ENCODE results near the gene RPTN. TPM values are rescaled to one million over a fixed set of nuclear protein-coding genes. Genes with fewer than 3 reads are reported as not detected.

Gene RPTN
- total RNA-seq, 2 experiments from 2014 or later = not detected

DNA sequence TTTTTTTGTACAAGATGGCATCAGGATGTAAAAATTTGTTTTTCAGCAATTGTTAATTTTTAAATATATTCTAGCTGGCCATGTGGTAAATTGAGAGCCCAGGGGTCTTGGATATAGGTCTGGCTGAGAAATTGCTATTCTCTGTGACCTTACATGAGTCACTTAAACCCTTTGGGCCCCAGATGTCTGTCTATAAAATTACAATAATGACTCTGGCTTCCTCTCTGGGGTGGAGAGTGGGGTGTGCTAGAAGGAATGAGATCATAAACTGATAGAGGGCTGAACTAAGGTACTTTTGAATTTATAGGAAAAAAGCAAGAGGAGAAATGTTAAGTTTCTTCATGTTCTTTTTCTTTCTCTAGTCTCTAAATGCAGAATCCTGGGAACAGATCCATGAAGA lies 31.4 kb downstream of the RPTN start:
- no peaks in the 10 kb centered on the region for H3K36me3 Mint-ChIP-seq (ENCODE audit: low read depth)
- peaks cover under 1% of the 10 kb centered on the region for H3K9me3 Mint-ChIP-seq
- CTCF ChIA-PET = no interaction called here
- no peak overlapping the region for H3K27ac Mint-ChIP-seq
- intact Hi-C loops (cut with micrococcal nuclease) = no loop called here
- no peak overlapping the region for H3K4me3 Mint-ChIP-seq
- H3K4me1 Mint-ChIP-seq (ENCODE audit: low read depth) = no peaks in the 10 kb centered on the region
- DNase-seq = no peak
- peaks cover 54% of the 10 kb centered on the region for H3K27me3 Mint-ChIP-seq (ENCODE audit: low read depth)

DNA sequence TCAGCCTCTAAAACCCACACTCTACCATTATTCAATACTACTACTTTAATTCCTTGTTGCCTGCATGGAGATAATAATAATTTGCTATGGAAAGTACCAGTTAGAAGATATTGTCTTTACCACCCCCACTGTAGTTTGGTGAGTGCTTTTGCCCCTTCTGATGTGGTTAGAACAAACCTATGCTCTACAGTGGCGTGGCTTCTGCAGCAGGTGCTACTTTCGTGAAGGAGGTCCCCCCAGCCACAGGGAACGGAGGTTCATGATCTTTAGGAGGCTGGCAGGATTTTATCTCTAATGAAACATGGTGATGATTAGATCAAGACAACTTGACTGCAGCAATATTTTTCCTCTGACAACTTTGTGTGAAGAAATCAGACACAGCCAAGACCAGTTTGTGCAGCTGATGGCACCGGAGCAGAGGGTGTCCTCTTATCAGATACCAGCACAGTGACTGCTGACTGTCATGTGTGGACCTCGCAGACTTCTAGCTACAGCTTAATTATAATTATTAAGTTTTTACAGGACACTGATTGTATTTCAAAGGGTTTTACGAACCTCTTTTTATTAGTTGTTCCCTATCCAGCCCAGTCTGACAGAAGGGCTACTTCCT lies 33.1 kb downstream of the RPTN start:
- no peak overlapping the region for H3K27ac Mint-ChIP-seq
- H3K4me1 Mint-ChIP-seq (ENCODE audit: low read depth) = no peaks in the 10 kb centered on the region
- no peak overlapping the region for H3K4me3 Mint-ChIP-seq
- CTCF ChIA-PET = no interaction called here
- intact Hi-C loops (cut with micrococcal nuclease) = no loop called here
- no peaks in the 10 kb centered on the region for H3K9me3 Mint-ChIP-seq
- no peaks in the 10 kb centered on the region for H3K36me3 Mint-ChIP-seq (ENCODE audit: low read depth)
- H3K27me3 Mint-ChIP-seq (ENCODE audit: low read depth) = peaks cover 54% of the 10 kb centered on the region
- DNase-seq = no peak

DNA sequence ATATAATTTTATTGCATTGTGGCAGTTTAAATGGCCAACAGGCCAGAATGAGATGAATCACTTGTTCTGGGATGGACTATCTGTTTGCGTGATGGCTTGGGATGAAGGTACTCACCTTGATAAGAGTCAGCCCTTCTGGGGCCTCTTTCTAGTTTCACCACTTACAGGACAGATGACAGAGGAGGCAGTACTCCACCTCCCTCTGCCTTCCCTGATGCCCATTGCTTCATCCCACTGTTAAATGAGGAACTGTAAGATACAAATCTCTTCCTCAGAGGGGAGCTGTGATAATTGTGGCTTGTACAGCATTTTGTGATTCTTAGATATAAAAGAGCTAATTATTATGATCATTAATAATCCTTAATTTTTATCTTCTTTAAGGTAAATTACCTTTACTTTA lies 40.1 kb downstream of the RPTN start:
- intact Hi-C loops (cut with micrococcal nuclease) = no loop called here
- peaks cover 40% of the 10 kb centered on the region for H3K27me3 Mint-ChIP-seq (ENCODE audit: low read depth)
- CTCF ChIA-PET = interaction anchor here (2.0 kb wide), 1 partner anchor 23 kb away, joined by 4 read pairs; no protein-coding TSS in a partner anchor
- H3K4me3 Mint-ChIP-seq = no peak overlapping the region
- DNase-seq = no peak
- H3K4me1 Mint-ChIP-seq (ENCODE audit: low read depth) = no peaks in the 10 kb centered on the region
- H3K36me3 Mint-ChIP-seq (ENCODE audit: low read depth) = no peaks in the 10 kb centered on the region
- no peak overlapping the region for H3K27ac Mint-ChIP-seq
- H3K9me3 Mint-ChIP-seq = no peaks in the 10 kb centered on the region

DNA sequence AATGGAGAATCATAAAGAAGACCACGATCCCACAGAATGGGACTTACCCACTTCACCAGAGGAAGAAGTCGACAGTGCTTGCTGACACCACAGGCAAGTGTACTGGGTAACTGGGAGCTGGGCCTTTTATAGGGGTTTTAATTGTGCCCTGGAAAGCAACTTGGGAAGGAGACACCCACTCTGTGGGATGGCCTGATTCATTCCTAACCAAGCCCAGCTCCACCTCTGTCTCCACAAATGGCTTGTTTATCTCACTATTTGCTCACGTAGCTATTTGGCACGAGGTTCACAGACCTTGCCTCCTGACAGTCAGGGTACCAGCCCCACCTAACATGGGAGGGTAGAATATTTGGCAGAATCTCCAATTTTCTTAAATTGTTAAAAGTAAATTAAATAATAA lies 43.7 kb downstream of the RPTN start, which contains the start of gene TCHH:
Gene TCHH, minus strand, starts transcription at position 101 of the 400 bp plus-strand sequence. CDS start 1,364 bp downstream, outside the sequence.
- no peaks in the 10 kb centered on the region for H3K36me3 Mint-ChIP-seq (ENCODE audit: low read depth)
- CTCF ChIA-PET = no interaction called here
- DNase-seq = no peak
- H3K9me3 Mint-ChIP-seq = no peaks in the 10 kb centered on the region
- no peak within 1 kb of the TSS for H3K4me3 Mint-ChIP-seq
- peaks cover 31% of the 10 kb centered on the region for H3K27me3 Mint-ChIP-seq (ENCODE audit: low read depth)
- H3K4me1 Mint-ChIP-seq (ENCODE audit: low read depth) = no peaks in the 10 kb centered on the region
- no peak within 1 kb of the TSS for H3K27ac Mint-ChIP-seq
- intact Hi-C loops (cut with micrococcal nuclease) = no loop called here

DNA sequence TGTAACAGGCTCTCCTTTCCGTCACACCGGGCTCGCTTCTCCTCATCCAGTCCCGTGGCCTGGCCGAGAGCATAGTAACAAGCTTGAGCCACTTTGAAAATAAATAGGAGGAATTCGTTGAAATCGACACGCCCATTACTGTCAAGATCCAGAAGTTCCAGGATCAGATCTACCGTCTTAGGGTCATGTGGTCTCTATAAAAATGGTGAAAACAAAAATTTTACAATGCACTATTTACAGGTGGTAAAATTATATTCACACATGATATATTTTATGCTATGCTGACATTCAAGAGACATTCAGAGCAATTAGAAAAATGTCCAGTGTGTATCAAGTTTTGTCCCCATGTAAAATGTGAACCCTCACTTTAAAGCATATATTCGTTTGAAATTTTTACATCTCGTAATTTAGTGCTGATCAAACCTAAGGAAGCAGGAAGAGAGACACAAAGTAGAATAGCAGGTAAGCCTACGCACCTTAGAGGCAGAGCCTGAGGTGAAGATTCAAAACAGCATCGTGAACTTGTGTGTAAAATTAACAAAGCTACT lies 46.1 kb downstream of the RPTN start:
- Mint-ChIP-seq H3K4me1 (ENCODE audit: low read depth) (no peaks in the 10 kb centered on the region), H3K36me3 (ENCODE audit: low read depth) (no peaks in the 10 kb centered on the region), H3K9me3 (no peaks in the 10 kb centered on the region), H3K27me3 (ENCODE audit: low read depth) (peaks cover 26% of the 10 kb centered on the region), H3K4me3 (no peak overlapping the region), H3K27ac (no peak overlapping the region)
- intact Hi-C loops (cut with micrococcal nuclease) = no loop called here
- CTCF ChIA-PET = interaction anchor here (0.6 to 1.3 kb wide), 4 partner anchors 70 to 346 kb away, joined by 3 to 5 read pairs (median 4); partner anchors contain the start of gene S100A11
- no peak for DNase-seq

DNA sequence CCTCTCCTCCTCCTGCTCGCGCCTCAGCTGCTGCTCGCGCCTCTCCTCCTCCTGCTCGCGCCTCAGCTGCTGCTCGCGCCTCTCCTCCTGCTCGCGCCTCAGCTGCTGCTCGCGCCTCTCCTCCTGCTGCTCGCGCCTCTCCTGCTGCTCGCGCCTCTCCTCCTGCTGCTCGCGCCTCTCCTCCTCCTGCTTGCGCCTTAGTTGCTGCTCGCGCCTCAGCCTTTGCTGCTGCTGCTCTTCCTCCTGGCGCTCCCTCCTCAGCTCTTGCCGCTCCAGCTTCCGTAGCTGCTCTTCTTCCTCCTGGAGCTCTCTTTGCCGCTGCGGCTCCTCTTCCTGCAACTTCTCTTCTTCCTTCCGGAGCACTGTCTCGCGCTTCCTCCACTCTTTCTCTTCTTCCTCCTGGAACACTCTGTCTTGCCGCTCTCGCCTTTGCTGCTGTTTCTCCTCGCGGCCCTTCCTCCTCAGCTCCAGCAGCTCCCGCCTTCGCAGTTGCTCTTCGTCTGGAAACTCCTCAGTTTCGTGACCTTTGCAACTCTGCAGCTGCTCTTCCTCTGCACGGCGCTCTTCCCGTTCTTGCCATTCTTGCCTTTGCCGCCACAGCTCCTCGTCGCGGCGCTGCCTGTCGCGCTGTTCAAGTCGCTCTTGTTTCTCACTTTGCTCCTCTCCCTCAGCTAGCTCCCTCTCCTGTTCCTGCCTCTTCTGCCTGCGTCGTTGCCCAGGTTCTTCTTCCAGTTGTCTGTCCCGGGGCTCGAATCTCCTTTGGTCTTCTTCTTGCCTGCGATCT lies 46.7 kb downstream of the RPTN start:
- Mint-ChIP-seq H3K36me3 (ENCODE audit: low read depth) (no peaks in the 10 kb centered on the region), H3K9me3 (no peaks in the 10 kb centered on the region), H3K4me3 (no peak overlapping the region), H3K27me3 (ENCODE audit: low read depth) (peaks cover 25% of the 10 kb centered on the region), H3K4me1 (ENCODE audit: low read depth) (peaks cover 4% of the 10 kb centered on the region), H3K27ac (no peak overlapping the region)
- intact Hi-C loops (cut with micrococcal nuclease) = no loop called here
- CTCF ChIA-PET = interaction anchor here (0.6 to 3.0 kb wide), 7 partner anchors 16 to 346 kb away, joined by 3 to 26 read pairs (median 4); no protein-coding TSS in a partner anchor
- peak; percentile 22 for DNase-seq

DNA sequence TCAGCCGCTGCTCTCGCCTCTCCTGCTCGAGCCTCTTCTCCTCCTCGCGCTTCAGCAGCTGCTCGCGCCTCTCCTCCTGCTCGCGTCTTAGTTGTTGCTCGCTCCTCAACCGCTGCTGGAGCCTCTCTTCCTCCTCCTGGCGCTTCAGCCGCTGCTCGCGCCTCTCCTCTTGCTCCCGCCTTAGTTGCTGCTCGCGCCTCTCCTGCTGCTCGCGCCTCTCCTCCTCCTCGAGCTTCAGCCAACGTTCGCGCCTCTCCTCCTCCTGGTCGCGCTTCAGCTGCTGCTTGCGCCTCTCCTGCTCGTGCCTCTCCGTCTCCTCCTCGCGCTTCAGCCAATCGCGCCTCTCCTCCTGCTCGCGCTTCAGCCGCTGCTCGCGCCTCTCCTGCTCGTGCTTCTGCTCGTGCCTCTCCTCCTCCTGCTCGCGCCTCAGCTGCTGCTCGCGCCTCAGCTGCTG lies 47.5 kb downstream of the RPTN start:
- Mint-ChIP-seq H3K9me3 (no peaks in the 10 kb centered on the region), H3K27me3 (ENCODE audit: low read depth) (peaks cover 17% of the 10 kb centered on the region), H3K4me1 (ENCODE audit: low read depth) (peaks cover 4% of the 10 kb centered on the region), H3K36me3 (ENCODE audit: low read depth) (no peaks in the 10 kb centered on the region), H3K4me3 (no peak overlapping the region), H3K27ac (no peak overlapping the region)
- intact Hi-C loops (cut with micrococcal nuclease) = loop anchor here (1.0 to 2.0 kb wide), 2 partner anchors 59 to 77 kb away; no protein-coding TSS in a partner anchor
- CTCF ChIA-PET = interaction anchor here (0.7 to 4.0 kb wide), 5 partner anchors 15 to 137 kb away, joined by 3 to 26 read pairs (median 5); no protein-coding TSS in a partner anchor
- peak; percentile 48 for DNase-seq

DNA sequence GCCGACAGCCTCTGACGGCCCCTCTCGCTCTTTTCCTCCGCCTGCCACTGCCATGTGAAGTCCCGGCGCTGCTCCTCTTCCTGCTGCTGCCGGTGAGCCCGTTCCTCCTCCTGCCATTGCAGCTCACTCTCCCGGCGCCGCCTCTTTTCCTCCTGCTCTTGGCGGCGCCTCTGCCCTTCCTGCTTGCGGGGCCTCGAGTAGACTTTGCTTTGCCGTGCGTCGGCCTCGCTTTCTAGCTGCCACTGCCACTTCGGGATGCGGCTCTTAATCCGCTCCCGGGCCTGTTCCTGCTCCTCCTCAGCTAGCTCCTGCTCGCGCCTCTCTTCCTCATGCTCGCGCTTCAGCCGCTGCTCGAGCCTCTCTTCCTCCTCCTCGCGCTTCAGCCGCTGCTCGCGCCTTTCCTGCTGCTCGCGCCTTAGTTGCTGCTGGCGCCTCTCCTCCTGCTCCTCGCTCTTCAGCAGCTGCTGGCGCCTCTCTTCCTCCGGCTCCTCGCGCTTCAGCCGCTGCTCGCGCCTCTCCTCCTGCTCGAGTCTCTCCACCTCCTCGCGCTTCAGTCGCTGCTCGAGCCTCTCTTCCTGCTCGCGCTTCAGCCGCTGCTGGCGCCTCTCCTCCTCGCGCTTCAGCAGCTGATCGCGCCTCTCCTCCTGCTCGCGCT lies 48.0 kb downstream of the RPTN start:
- Mint-ChIP-seq H3K36me3 (ENCODE audit: low read depth) (no peaks in the 10 kb centered on the region), H3K27me3 (ENCODE audit: low read depth) (peaks cover 17% of the 10 kb centered on the region), H3K4me1 (ENCODE audit: low read depth) (peaks cover 4% of the 10 kb centered on the region), H3K27ac (no peak overlapping the region), H3K4me3 (no peak overlapping the region), H3K9me3 (no peaks in the 10 kb centered on the region)
- CTCF ChIA-PET = interaction anchor here (0.7 to 4.0 kb wide), 8 partner anchors 58 to 450 kb away, joined by 3 to 26 read pairs (median 6); no protein-coding TSS in a partner anchor
- peak; percentile 49 for DNase-seq
- intact Hi-C loops (cut with micrococcal nuclease) = loop anchor here (1.0 to 2.0 kb wide), 3 partner anchors 59 to 78 kb away; no protein-coding TSS in a partner anchor

DNA sequence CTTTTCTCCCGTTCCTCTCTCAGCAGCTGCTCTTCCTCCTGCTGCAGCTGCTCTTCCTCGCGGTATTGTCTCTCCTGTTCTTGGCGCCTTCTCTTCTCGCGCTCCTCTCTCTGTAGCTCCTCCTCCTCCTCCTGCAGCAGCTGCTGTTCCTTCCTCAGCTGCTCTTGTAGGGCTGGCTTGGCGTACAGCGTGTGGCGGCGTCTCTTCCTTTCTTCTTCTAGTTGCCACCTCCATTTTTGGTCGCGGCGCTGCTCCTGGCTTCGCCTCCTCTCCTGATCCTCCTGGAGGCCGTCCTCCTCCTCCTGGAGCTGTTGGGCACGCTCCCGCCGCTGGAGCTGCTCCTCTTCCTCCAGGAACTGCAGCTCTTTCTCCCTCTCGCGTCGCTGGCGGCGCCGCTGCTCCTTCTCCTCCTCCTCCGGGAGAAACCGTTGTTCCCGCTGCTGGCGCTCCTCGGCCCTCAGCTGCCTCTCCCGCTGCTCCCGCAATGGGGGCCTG lies 48.6 kb downstream of the RPTN start:
- Mint-ChIP-seq H3K27me3 (ENCODE audit: low read depth) (peaks cover 17% of the 10 kb centered on the region), H3K9me3 (no peaks in the 10 kb centered on the region), H3K4me1 (ENCODE audit: low read depth) (peaks cover 4% of the 10 kb centered on the region), H3K27ac (no peak overlapping the region), H3K36me3 (ENCODE audit: low read depth) (no peaks in the 10 kb centered on the region), H3K4me3 (no peak overlapping the region)
- DNase-seq = peak; percentile 52
- CTCF ChIA-PET = interaction anchor here (0.7 to 4.0 kb wide), 7 partner anchors 57 to 451 kb away, joined by 3 to 26 read pairs (median 7); no protein-coding TSS in a partner anchor
- intact Hi-C loops (cut with micrococcal nuclease) = loop anchor here (1.0 to 2.0 kb wide), 2 partner anchors 62 to 78 kb away; no protein-coding TSS in a partner anchor

DNA sequence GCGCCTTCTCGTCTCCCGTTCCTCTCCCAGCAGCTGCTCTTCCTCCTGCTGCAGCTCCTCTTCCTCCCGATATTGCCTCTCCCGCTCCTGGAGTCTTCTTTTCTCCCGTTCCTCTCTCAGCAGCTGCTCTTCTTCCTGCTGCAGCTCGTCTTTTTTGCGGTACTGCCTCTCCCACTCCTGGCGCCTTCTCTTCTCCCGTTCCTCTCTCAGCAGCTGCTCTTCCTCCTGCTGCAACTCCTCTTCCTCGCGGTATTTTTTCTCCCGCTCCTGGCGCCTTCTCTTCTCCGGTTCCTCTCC lies 49.1 kb downstream of the RPTN start:
- H3K9me3 Mint-ChIP-seq = no peaks in the 10 kb centered on the region
- no peak for DNase-seq
- CTCF ChIA-PET = interaction anchor here (0.7 to 4.0 kb wide), 9 partner anchors 55 to 451 kb away, joined by 3 to 26 read pairs (median 3); no protein-coding TSS in a partner anchor
- no peak overlapping the region for H3K27ac Mint-ChIP-seq
- no peak overlapping the region for H3K4me3 Mint-ChIP-seq
- no peaks in the 10 kb centered on the region for H3K36me3 Mint-ChIP-seq (ENCODE audit: low read depth)
- intact Hi-C loops (cut with micrococcal nuclease) = loop anchor here (1.0 to 2.0 kb wide), 2 partner anchors 62 to 79 kb away; no protein-coding TSS in a partner anchor
- H3K27me3 Mint-ChIP-seq (ENCODE audit: low read depth) = peaks cover 15% of the 10 kb centered on the region
- H3K4me1 Mint-ChIP-seq (ENCODE audit: low read depth) = peaks cover 4% of the 10 kb centered on the region

DNA sequence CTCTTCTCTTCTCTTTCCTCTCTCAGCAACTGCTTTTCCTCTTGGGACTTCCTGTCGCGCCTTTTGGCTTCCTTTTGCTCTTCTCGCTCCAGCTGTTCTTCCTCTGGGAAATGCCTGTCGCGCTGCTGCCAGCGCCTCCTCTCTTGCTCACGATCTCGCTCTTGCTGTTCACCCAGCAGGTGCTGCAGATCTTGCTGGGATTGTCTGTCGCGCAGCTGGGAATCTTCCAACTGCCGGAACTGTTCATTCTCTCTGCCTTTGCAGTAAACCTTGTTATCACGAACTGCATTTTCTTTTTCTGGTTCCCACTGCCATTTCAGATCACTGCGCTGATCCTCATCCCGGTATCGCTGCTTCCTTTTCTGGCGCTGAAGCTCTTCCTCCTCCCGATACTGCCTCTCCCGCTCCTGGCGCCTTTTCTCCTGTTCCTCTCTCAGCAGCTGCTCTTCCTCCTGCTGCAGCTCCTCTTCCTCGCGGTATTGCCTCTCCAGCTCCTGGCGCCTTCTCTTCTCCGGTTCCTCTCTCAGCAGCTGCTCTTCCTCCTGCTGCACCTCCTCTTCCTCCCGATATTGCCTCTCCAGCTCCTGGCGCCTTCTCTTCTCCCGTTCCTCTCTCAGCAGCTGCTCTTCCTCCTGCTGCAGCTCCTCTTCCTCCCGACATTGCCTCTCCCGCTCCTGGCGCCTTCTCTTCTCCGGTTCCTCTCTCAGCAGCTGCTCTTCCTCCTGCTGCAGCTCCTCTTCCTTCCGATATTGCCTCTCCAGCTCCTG lies 49.6 kb downstream of the RPTN start:
- peaks cover 11% of the 10 kb centered on the region for H3K27me3 Mint-ChIP-seq (ENCODE audit: low read depth)
- DNase-seq = no peak
- H3K9me3 Mint-ChIP-seq = no peaks in the 10 kb centered on the region
- peaks cover 4% of the 10 kb centered on the region for H3K4me1 Mint-ChIP-seq (ENCODE audit: low read depth)
- H3K4me3 Mint-ChIP-seq = no peak overlapping the region
- no peak overlapping the region for H3K27ac Mint-ChIP-seq
- no peaks in the 10 kb centered on the region for H3K36me3 Mint-ChIP-seq (ENCODE audit: low read depth)
- CTCF ChIA-PET = interaction anchor here (0.8 to 4.0 kb wide), 6 partner anchors 54 to 350 kb away, joined by 3 to 26 read pairs (median 8); no protein-coding TSS in a partner anchor
- intact Hi-C loops (cut with micrococcal nuclease) = no loop called here

Measured in activated naive CD4-positive, alpha-beta T cell treated with anti-CD3 and anti-CD28 coated beads for 36 hours (primary cell).